GM19324 (cell line): ENCODE data around the gene COBL.

ENCODE experiments used
- ATAC-seq: cut with Tn5 transposase; IDR thresholded peaks from one replicate; pipeline ENCODE4 v1.9.1; 2021; ENCODE audit warnings: mild to moderate bottlenecking, moderate library complexity; ENCODE audit not compliant: unreplicated experiment, low FRiP score

COBL gene

GRCh38 chr7:51128545-51129435, 187.8 kb downstream of the COBL start:
- no peak for ATAC-seq

DNA sequence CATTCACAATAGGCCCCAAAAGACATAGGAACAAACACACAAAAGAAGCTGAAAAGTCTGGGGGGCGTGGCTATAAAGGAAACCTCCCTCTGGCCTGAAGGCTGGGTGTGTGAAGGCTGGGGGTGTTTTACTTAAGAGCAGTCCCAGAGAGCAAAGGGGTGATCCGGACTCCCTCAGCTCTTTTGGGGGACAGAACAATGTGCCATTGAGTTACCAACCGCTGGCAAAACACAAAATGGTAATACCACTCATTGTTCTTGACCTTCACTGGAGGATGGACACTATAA, 189.0 kb downstream of the COBL start:
- no peak for ATAC-seq

DNA sequence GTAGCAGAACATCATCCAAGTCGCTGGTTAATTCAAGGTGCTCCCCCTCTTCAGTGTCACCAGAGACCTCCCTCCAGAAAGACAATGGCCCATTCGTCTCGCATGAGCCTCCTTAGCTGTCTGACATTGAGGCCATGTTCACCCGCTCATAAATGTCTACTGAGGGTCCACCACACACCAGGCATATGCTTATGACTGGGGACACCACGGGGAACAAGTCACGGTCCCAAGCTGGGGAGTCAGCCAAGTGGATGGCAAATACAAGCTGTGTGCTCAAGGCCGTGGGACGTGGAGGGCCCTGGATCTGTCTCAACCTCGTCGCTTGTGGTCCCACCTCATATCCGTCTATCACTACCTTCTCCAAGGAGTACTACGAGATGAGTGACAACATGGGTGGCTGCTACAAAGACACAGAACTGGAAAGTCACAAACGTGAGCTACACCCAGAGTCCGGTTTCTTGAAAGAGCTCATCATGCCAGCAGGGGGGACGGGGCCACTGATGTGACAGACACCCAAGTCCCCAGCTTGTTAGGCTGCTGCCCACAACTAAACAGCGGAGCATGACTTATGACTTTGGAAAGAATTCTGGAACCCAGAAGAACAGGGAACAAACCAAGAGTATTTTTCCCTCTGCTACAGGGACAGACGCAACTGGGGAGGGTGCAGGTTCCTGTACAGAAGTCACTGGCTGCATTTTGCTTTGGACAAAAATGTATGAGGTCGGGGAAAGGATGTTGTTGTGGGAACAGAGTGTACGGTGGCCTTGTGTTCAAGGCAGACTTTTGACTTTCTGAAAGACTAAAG, 189.6 kb downstream of the COBL start:
- no peak for ATAC-seq

GRCh38 chr7:51126324-51126723, 190.3 kb downstream of the COBL start:
- no peak for ATAC-seq

GRCh38 chr7:51124321-51124720, 192.3 kb downstream of the COBL start:
- ATAC-seq = no peak

DNA sequence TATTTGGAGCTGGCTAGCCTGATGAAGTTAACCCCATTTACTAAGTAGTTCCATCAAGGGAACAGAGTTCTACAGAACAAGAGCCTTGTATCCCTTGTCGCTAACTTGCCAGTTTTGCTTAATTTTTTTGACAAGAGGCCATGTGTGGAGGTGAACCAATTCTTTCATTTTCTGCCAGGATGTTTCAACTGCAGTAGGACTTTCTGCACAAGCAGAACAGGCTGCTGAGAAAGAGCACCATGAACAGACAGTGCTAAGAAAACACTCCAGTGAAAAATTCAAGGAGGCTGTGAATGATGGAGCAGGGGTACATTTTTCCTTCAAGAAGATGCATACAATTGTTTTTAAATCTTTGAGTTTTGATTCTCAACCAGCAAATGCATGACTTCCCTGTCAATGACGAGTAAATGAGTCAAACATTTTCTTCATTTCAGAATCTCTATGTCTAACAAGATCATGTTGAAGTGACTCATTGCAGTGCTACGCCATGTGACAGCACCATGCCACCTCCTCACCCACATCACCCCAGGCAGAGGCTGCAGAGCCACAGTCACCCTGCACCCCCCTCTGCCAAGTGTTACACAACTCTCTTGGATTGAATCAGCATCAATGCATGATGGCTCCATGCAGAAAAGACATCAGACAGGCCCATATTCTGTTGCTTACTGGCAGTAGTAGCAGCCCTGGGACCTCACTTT, 193.1 kb downstream of the COBL start:
- no peak for ATAC-seq

DNA sequence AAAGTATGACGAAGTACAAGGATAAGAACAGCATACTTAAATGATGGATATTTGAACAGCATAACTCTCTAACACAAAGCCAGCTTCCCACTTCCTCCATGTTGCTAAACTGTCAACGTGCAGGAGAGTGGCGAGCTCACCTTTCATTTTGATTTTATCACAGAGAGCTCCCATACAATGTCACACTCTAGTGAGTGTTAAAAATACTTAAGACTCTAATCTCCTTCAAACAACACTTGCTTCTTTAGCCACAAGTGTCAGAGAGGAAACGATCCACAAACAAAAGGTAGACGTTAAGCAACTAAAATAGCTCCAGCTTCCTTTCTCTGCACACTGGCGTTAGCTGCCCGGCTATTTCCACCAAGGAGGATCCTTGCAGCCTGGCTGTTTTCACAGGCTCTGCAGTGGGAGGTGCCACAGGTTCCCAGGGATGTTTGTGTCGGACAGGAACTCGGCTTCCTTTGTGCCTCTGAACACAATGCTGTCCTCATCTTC, 194.6 kb downstream of the COBL start:
- no peak for ATAC-seq

GRCh38 chr7:51121036-51121790, 195.4 kb downstream of the COBL start:
- ATAC-seq = no peak

- ATAC-seq = no peak
Observed at GRCh38 chr7:51118628-51119027, 198.0 kb downstream of the COBL start.

DNA sequence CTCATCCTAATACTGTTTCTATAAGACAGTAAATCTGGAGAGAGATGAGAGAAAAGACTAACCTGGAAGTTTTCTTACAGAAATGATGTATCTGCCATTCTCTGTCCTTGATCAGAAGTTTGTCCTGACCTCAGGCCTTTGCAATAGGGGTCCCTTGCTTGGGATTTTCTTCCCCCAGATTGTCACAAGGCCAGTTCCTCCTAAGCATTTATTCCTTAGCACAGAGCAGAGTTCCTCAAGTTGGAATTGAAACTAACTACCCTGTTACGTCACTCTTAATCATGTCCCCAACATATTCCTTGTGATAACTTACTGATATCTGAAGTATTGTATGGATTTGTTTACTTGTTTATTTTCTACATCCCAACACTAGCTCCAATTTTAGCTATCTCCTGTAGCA, 202.1 kb downstream of the COBL start:
- ATAC-seq = no peak

GRCh38 chr7:51113962-51114361, 202.6 kb downstream of the COBL start:
- no peak for ATAC-seq

DNA sequence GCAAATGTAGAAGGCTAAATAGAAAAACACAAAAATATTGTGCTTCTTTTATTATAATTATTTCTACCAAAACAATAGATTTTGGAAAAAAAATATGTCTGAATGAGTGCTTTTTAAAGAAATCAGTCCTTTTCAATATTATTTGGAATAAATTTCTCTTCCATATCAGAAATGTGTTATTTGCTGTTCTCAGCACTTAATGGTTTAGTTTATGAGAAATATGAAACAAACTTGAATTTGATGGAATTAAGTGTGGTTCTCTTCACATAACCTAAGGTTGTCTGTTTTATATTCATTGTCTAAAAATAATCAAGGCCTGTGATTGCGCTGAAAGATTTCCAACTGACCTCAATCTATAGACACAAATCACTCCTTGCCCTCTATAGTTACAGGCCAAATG, 203.0 kb downstream of the COBL start:
- no peak for ATAC-seq

DNA sequence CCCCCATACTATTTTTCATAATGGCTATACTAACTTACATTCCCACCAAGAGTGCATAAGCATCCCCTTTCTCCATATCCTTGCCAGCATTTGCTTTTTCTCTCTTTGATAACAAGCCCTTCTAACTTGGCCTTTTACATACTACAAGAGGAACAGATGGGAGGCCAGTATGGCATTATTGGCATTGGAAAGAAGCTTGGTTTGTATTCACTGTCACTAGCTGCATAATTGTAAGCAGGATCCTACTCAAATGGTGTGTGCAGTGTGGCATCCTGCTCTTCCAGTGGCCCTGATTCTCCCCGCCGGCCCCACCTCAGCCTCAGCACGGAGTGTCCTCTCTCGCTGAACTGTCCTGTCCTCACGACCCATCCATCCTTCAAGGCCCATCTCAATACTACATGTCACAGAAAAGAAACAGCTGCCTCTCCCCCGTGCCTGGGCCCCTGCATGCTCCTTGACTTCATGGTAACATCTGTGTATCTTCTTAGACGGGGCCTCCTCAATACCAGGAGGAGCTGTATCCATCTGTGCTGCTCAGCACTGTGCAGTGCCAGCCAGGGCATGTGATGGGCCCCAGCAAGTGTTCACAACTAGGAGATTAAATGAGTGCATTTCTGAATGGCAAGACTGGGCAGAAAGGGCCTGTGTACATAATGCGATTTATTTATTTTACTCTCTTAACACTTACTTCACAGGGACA, 205.2 kb downstream of the COBL start:
- no peak for ATAC-seq

GRCh38 chr7:51108134-51108533, 208.5 kb downstream of the COBL start:
- no peak for ATAC-seq

GRCh38 chr7:51104278-51104677, 212.3 kb downstream of the COBL start:
- no peak for ATAC-seq

- ATAC-seq = no peak
Observed at GRCh38 chr7:51103718-51104117, 212.9 kb downstream of the COBL start.

DNA sequence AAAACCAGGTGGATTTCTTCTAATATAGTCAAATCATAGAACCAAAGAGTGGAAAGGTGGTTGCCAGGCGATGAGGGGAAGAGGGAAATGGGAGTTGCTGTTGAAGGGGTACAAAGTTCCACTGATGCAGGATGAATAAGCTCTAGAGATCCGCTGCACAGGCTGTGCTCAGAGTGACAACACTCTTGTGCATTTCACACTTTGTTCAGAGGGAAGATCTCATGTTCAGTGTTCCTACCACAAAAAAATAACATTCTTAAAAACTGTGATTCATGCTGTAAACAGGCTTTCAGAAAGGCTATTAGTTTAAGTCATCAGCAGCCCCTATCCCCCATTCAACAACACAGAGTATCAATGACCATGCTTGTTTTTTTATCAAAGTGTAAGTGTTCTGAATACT, 213.8 kb downstream of the COBL start:
- ATAC-seq = no peak

GRCh38 chr7:51101111-51101757, 215.4 kb downstream of the COBL start:
- ATAC-seq = no peak

DNA sequence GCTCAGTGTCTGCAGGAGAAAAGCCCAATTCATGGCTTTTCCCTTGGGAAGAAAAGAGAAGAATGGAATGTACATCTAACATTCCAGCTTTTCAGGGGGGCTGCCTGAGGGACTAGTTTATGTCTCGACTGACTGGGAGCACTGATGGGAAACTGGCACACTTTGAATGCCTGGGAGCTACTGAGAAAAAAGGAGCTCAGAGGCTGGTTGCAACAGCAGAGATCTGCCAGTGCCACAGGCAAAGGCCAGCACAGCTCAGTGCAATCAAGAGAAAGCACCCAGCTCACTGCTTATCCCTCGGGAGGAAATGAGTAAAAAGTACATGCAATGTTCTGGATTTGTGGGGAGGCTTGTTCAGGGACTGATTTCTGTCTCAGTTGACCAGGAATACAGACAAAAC, 226.2 kb downstream of the COBL start:
- no peak for ATAC-seq
